H9 (cell line): ENCODE results near the gene POFUT2. TPM values are rescaled to one million over a fixed set of nuclear protein-coding genes. Genes with fewer than 3 reads are reported as not detected.
A peak's percentile ranks its signal among the peaks of the same experiment; 100 is the strongest.

Experiments
- DNase-seq: peaks from one replicate; pipeline ENCODE4 v3.0.0-alpha.2; 2017
- H2AFZ ChIP-seq: one replicate; pipeline ENCODE4 v1.6.1; 2013; ENCODE audit warnings: mild to moderate bottlenecking, low read length, control low read depth, moderate library complexity
- H2AK5ac ChIP-seq: 2 replicates; pipeline ENCODE4 v1.6.1; 2013; ENCODE audit warnings: low read length, control low read depth, mixed read lengths; ENCODE audit not compliant: insufficient read length
- H2BK120ac ChIP-seq: one replicate; pipeline ENCODE4 v1.6.1; 2013; ENCODE audit warnings: low read depth, mild to moderate bottlenecking, low read length, control low read depth, inconsistent platforms; ENCODE audit not compliant: poor library complexity, severe bottlenecking
- H2BK12ac ChIP-seq: 2 replicates; pipeline ENCODE4 v1.6.1; 2013; ENCODE audit warnings: low read length, control low read depth, mixed read lengths, low read depth; ENCODE audit not compliant: insufficient read length
- H2BK15ac ChIP-seq: 2 replicates; pipeline ENCODE4 v1.6.1; 2013; ENCODE audit warnings: low read depth, low read length, control low read depth
- H2BK20ac ChIP-seq: one replicate; pipeline ENCODE4 v1.6.1; 2013; ENCODE audit warnings: low read depth, mild to moderate bottlenecking, low read length, control low read depth, inconsistent platforms; ENCODE audit not compliant: poor library complexity, severe bottlenecking
- H2BK5ac ChIP-seq: 2 replicates; pipeline ENCODE4 v1.6.1; 2013; ENCODE audit warnings: low read length, control low read depth, mixed read lengths; ENCODE audit not compliant: insufficient read length
- H3K14ac ChIP-seq: 2 replicates; pipeline ENCODE4 v1.6.1; 2013; ENCODE audit warnings: low read length, control low read depth; ENCODE audit not compliant: insufficient read depth
- H3K18ac ChIP-seq: 2 replicates; pipeline ENCODE4 v1.6.1; 2013; ENCODE audit warnings: low read depth, mild to moderate bottlenecking, mixed read lengths, low read length, control low read depth; ENCODE audit not compliant: insufficient read length
- H3K23ac ChIP-seq: 2 replicates; pipeline ENCODE4 v1.6.1; 2013; ENCODE audit warnings: low read length, control low read depth, mixed read lengths, low read depth; ENCODE audit not compliant: insufficient read length
- H3K23me2 ChIP-seq: 2 replicates; pipeline ENCODE4 v1.6.1; 2013; ENCODE audit warnings: low read depth, mild to moderate bottlenecking, mixed read lengths, low read length, control low read depth; ENCODE audit not compliant: insufficient read length, poor library complexity, severe bottlenecking
- H3K27ac ChIP-seq: 2 replicates; pipeline ENCODE4 v1.5.1; 2013; ENCODE audit warnings: low read length, control low read depth, mixed read lengths, low read depth; ENCODE audit not compliant: insufficient read length
- H3K27me3 ChIP-seq: 2 replicates; pipeline ENCODE4 v1.6.1; 2013; ENCODE audit warnings: low read length, control low read depth, inconsistent platforms; ENCODE audit not compliant: insufficient read depth
- H3K4ac ChIP-seq: 2 replicates; pipeline ENCODE4 v1.6.1; 2013; ENCODE audit warnings: low read depth, mild to moderate bottlenecking, control low read depth, inconsistent platforms, low read length, moderate library complexity
- H3K4me1 ChIP-seq: 2 replicates; pipeline ENCODE4 v1.6.1; 2013; ENCODE audit warnings: low read length, control low read depth, inconsistent platforms; ENCODE audit not compliant: insufficient read depth
- H3K4me2 ChIP-seq: 2 replicates; pipeline ENCODE4 v1.6.1; 2013; ENCODE audit warnings: low read length, control low read depth, mixed read lengths; ENCODE audit not compliant: insufficient read length, insufficient read depth
- H3K56ac ChIP-seq: 2 replicates; pipeline ENCODE4 v1.6.1; 2013; ENCODE audit warnings: low read depth, mild to moderate bottlenecking, mixed read lengths, low read length, control low read depth; ENCODE audit not compliant: insufficient read length
- H3K79me1 ChIP-seq: 2 replicates; pipeline ENCODE4 v1.6.1; 2013; ENCODE audit warnings: low read depth, mild to moderate bottlenecking, moderate library complexity, low read length, control low read depth, inconsistent platforms; ENCODE audit not compliant: insufficient read depth, poor library complexity, severe bottlenecking
- H3K79me2 ChIP-seq: 2 replicates; pipeline ENCODE4 v1.6.1; 2013; ENCODE audit warnings: low read length, control low read depth, inconsistent platforms; ENCODE audit not compliant: insufficient read depth
- H3K9ac ChIP-seq: 2 replicates; pipeline ENCODE4 v1.6.1; 2013; ENCODE audit warnings: low read length, control low read depth, mixed read lengths; ENCODE audit not compliant: insufficient read length; ENCODE audit errors: extremely low read depth
- H3K9me3 ChIP-seq: one replicate; pipeline ENCODE4 v1.6.1; 2013; ENCODE audit warnings: low read depth, low read length, inconsistent platforms; ENCODE audit not compliant: control insufficient read depth
- H3T11ph ChIP-seq: one replicate; pipeline ENCODE4 v1.6.1; 2013; ENCODE audit warnings: mild to moderate bottlenecking, low read length, control low read depth, inconsistent platforms
- H4K20me1 ChIP-seq: one replicate; pipeline ENCODE4 v1.6.1; 2013; ENCODE audit not compliant: control insufficient read depth, insufficient read length, insufficient read depth
- H4K5ac ChIP-seq: 2 replicates; pipeline ENCODE4 v1.6.1; 2013; ENCODE audit warnings: low read depth, mild to moderate bottlenecking, mixed read lengths, low read length, control low read depth; ENCODE audit not compliant: insufficient read length
- H4K8ac ChIP-seq: replicated peaks from 2 replicates; pipeline ENCODE4 v1.6.1; 2013; ENCODE audit warnings: low read length, control low read depth, mixed read lengths, low read depth; ENCODE audit not compliant: insufficient read length
- H4K91ac ChIP-seq: 2 replicates; pipeline ENCODE4 v1.6.1; 2013; ENCODE audit warnings: low read depth, mild to moderate bottlenecking, moderate library complexity, mixed read lengths, low read length, control low read depth; ENCODE audit not compliant: insufficient read length
- H3K27ac Mint-ChIP-seq, 3 experiments: 2 replicates in 2 of 3; 3 replicates in 1 of 3; pipeline ENCODE4 v1.8.0; 2020 to 2021; ENCODE audit warnings: mixed read lengths in 3 of 3, mild to moderate bottlenecking in 1 of 3, moderate library complexity in 1 of 3
- H3K27me3 Mint-ChIP-seq: 2 replicates; pipeline ENCODE4 v1.8.0; 2021; ENCODE audit warnings: low read depth, mild to moderate bottlenecking, moderate library complexity, mixed read lengths
- H3K36me3 Mint-ChIP-seq, 3 experiments: 2 replicates in 2 of 3; 3 replicates in 1 of 3; pipeline ENCODE4 v1.8.0; 2020 to 2021; ENCODE audit warnings: low read depth in 3 of 3, mixed read lengths in 3 of 3; ENCODE audit not compliant: insufficient read depth in 1 of 3
- H3K4me1 Mint-ChIP-seq, 2 experiments: 2 replicates each; pipeline ENCODE4 v1.8.0; 2020; ENCODE audit warnings: mixed read lengths in 2 of 2
- H3K4me3 Mint-ChIP-seq, 2 experiments: 2 replicates in 1 of 2; 3 replicates in 1 of 2; pipeline ENCODE4 v1.8.0; 2020 to 2021; ENCODE audit warnings: mild to moderate bottlenecking in 2 of 2, mixed read lengths in 2 of 2, moderate library complexity in 1 of 2
- H3K9me3 Mint-ChIP-seq, 2 experiments: 2 replicates in 1 of 2; 3 replicates in 1 of 2; pipeline ENCODE4 v1.8.0; 2020; ENCODE audit warnings: mild to moderate bottlenecking in 2 of 2, mixed read lengths in 2 of 2, moderate library complexity in 1 of 2
- WGBS: extraction: QIAGEN DNeasy Blood & Tissue Kit; methylation state at CpG from one replicate; pipeline ENCODE4 v1.1.7; 2013; ENCODE audit warnings: missing lambda C conversion rate, low lambda C conversion rate, mixed read lengths; ENCODE audit not compliant: insufficient read length; ENCODE audit errors: extremely low coverage; 5-methylcytosine and 5-hydroxymethylcytosine counted together
- total RNA-seq: library from RNA; stranded (reverse); gene quantifications from 2 replicates; pipeline ENCODE4 v1.2.1, GENCODE V29; 2021
- TF ChIP-seq, protein P1 (sequence below): fragments of 200-600 bp; sonication (generic); conservative IDR thresholded peaks from 3 replicates; pipeline ENCODE4 v1.8.0; 2021; ENCODE audit warnings: antibody characterized with exemption, mild to moderate bottlenecking

POFUT2 gene
- total RNA-seq, 1 experiment from 2014 or later = 34.8 TPM

DNA sequence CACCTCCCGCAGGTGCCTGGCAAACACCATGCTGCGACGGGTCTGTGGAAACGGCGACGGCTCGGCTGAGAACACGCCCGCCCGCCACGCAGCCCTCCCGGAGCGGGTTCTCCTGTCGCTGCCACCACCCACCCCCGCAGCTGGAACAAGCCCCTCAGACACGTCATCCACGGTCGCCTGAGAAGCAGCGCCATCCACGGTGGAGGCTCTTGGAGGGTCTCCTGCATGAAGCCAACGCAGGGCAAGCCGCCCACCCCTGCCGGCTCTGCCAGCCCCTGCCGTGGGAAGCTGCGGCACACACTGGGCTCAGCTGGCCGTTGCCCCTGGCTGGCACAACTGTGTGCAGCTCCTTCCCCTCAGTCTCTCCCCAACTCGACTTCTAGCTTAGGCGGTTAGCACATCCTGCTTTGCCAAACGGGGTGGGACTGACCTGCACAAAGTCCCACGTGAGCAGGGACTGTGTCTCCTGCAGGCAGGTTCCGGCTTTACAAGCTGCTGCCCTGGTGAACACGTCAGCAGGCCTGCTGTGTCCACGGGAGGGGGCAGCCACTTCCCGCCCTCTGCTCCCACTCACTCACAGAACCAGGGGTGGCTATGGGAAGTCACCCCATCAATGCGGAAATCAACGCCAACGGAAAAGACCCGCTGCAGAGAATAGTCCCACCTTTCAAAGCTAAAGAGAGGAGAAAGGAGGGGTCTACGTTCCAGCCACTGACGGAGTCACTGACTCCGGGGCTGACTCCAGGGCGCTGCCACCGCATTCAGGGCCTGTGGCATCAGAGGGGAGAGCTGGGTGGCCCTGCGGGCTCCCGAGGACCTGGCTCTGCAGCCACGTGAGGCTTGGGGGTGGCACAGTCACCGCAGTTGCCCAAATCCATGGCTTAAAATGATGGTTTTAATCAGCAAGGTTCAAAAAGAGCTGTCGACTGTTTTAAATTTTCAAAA is 10.3 kb downstream of the POFUT2 start:
- Histone ChIP-seq H2BK20ac (no peak overlapping the region), H3K79me2 (no peaks in the 10 kb centered on the region), H3K27me3 (no peaks in the 10 kb centered on the region), H3K27ac (no peak overlapping the region), H3K4me1 (no peaks in the 10 kb centered on the region), H3K4ac (no peak overlapping the region), H2AK5ac (no peak overlapping the region), H3T11ph (no peak overlapping the region), H3K23ac (no peak overlapping the region), H2BK120ac (no peak overlapping the region), H2BK15ac (no peak overlapping the region), H4K8ac (no peak overlapping the region), H2BK5ac (no peak overlapping the region), H3K79me1 (no peaks in the 10 kb centered on the region), H3K56ac (no peak overlapping the region), H4K91ac (no peak overlapping the region), H3K23me2 (no peaks in the 10 kb centered on the region), H4K20me1 (no peaks in the 10 kb centered on the region), H3K14ac (no peak overlapping the region), H3K4me2 (no peak overlapping the region), H3K18ac (no peak overlapping the region), H2BK12ac (no peak overlapping the region), H3K9ac (no peak overlapping the region), H3K9me3 (no peaks in the 10 kb centered on the region), H4K5ac (no peak overlapping the region), H2AFZ (no peak overlapping the region)
- peak; percentile 23 for DNase-seq
- WGBS = no CpG with 5 or more reads among the region's 48 CpGs
- no peaks in the 10 kb centered on the region for H3K27me3 Mint-ChIP-seq
- no peaks in the 10 kb centered on the region for H3K4me1 Mint-ChIP-seq
- no peaks in the 10 kb centered on the region; a peak in 1 of 5 replicates for H3K9me3 Mint-ChIP-seq
- no peak overlapping the region for H3K4me3 Mint-ChIP-seq
- H3K36me3 Mint-ChIP-seq = peaks cover 20 to 59% (median 53%) of the 10 kb centered on the region in 3 experiments
- TF ChIP-seq, protein P1, sequence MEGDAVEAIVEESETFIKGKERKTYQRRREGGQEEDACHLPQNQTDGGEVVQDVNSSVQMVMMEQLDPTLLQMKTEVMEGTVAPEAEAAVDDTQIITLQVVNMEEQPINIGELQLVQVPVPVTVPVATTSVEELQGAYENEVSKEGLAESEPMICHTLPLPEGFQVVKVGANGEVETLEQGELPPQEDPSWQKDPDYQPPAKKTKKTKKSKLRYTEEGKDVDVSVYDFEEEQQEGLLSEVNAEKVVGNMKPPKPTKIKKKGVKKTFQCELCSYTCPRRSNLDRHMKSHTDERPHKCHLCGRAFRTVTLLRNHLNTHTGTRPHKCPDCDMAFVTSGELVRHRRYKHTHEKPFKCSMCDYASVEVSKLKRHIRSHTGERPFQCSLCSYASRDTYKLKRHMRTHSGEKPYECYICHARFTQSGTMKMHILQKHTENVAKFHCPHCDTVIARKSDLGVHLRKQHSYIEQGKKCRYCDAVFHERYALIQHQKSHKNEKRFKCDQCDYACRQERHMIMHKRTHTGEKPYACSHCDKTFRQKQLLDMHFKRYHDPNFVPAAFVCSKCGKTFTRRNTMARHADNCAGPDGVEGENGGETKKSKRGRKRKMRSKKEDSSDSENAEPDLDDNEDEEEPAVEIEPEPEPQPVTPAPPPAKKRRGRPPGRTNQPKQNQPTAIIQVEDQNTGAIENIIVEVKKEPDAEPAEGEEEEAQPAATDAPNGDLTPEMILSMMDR = no peak
- no peak overlapping the region for H3K27ac Mint-ChIP-seq
